Activated CD4-positive, alpha-beta T cell treated with anti-CD3 and anti-CD28 coated beads, Interleukin-2, amount 10 ng/mL, durations not matched to agents 24 days and 14 days (primary cell): Measurements from ENCODE around the gene MGMT. TPM values are rescaled to one million over a fixed set of nuclear protein-coding genes. Genes with fewer than 3 reads are reported as not detected.

Experiments
- DNase-seq: peaks from one replicate; pipeline ENCODE4 v3.0.0; 2022
- H3K27ac Mint-ChIP-seq: one replicate; pipeline ENCODE4 v1.8.0; 2022; ENCODE audit warnings: mild to moderate bottlenecking, mixed read lengths
- H3K27me3 Mint-ChIP-seq: one replicate; pipeline ENCODE4 v1.8.0; 2022; ENCODE audit warnings: mixed read lengths
- H3K36me3 Mint-ChIP-seq: one replicate; pipeline ENCODE4 v1.8.0; 2022; ENCODE audit warnings: low read depth, mild to moderate bottlenecking, mixed read lengths
- H3K4me1 Mint-ChIP-seq: one replicate; pipeline ENCODE4 v1.8.0; 2021; ENCODE audit warnings: mixed read lengths
- H3K4me3 Mint-ChIP-seq: one replicate; pipeline ENCODE4 v1.8.0; 2022; ENCODE audit warnings: mild to moderate bottlenecking, moderate library complexity, mixed read lengths
- H3K9me3 Mint-ChIP-seq: one replicate; pipeline ENCODE4 v1.8.0; 2021; ENCODE audit warnings: mixed read lengths
- intact Hi-C: fragments of 100-400 bp; cut with micrococcal nuclease; formaldehyde crosslinking; loops from one replicate; pipeline ENCODE4 v1.15.1; 2023
- total RNA-seq: library from RNA; stranded (reverse); gene quantifications from 2 replicates; pipeline ENCODE4 v1.2.3, GENCODE V29; 2022

The MGMT gene
- total RNA-seq, 1 donor from 2014 or later, result 19.5 TPM

DNA sequence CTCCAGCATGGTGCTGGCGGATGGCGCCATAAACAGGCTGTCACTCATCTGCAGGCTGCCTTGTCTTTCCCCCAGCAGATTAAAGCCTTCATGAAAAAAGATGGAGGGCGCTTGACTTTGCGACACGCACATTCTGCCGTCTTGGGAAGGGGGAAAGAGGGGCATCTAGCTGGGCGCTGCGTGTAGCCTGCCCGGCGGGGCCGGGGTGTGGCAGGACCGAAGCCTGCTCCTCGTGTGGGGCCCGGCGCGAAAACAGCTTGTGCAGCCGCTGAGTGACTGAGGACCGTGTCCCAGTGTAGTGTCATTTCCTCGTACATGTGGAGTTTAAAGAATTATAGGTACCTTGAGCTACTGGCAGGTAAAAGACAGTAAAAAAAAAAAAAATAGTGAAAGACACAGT is 97.9 kb downstream of the MGMT start:
- Mint-ChIP-seq H3K9me3 (no peaks in the 10 kb centered on the region), H3K36me3 (peaks cover 3% of the 10 kb centered on the region), H3K27me3 (no peaks in the 10 kb centered on the region), H3K4me3 (no peak overlapping the region), H3K4me1 (no peaks in the 10 kb centered on the region), H3K27ac (no peak overlapping the region)
- intact Hi-C loops, result no loop called here
- no peak for DNase-seq

DNA sequence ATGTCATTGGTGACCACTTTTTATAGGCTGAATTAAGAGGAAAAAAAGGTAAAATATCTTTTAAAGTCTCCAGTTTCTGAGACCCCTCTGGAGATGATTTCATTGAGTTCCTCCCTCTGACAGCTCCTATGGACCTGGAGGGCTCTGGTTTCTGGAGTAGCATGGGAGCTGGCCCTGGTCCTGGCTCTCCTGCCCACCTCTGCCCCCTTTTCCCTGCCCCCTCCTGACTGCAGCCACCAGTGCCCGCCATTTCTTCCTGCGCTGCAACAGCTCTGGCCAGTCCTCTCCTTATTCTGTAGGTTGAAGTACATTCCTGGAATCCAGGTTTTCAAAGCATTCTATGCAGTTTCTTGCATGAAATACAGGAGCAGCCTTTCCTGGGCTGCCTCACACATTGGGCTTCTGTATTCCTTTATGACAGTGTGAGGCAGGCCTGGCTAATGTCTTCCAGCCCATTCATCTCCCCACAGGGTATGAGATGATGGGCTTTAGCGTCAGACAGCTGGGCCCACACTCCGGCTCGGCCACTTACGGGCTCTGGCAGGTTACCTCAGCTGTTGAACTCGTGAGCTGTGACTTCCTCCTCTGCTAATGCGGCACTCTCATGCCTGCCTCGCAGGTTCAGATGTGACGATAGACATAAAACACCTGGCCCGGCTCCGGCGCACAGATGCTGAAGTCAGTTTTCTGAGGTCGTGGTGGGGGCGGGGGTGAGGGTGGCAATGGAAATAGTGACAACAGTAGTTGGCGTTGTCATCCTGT is 101.7 kb downstream of the MGMT start:
- no peaks in the 10 kb centered on the region for H3K9me3 Mint-ChIP-seq
- no peak overlapping the region for H3K4me3 Mint-ChIP-seq
- intact Hi-C loops, result no loop called here
- H3K4me1 Mint-ChIP-seq, result no peaks in the 10 kb centered on the region
- no peak overlapping the region for H3K27ac Mint-ChIP-seq
- no peaks in the 10 kb centered on the region for H3K27me3 Mint-ChIP-seq
- peaks cover 3% of the 10 kb centered on the region for H3K36me3 Mint-ChIP-seq
- no peak for DNase-seq

DNA sequence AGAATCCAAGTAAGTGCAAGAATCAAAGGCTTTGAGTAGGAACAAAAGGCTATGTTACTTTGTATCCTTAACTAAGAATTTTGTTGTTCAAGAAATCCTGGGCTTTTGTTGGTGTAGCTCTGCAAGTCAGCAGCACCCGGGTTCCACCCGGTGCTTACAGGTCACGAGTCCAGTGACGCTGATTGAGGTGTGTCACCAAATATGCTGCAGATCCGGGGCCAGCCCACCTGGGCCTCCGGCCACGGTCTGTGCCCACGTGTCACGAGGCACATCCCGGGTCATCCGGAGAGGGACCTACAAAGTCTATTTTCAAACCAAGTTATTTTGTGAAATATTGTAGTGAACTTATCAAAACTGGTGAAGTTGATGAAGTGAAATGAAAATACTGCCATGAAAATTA is 103.1 kb downstream of the MGMT start:
- intact Hi-C loops, result no loop called here
- Mint-ChIP-seq H3K4me1 (no peaks in the 10 kb centered on the region), H3K27ac (no peak overlapping the region), H3K27me3 (no peaks in the 10 kb centered on the region), H3K9me3 (no peaks in the 10 kb centered on the region), H3K4me3 (no peak overlapping the region), H3K36me3 (peaks cover 3% of the 10 kb centered on the region)
- DNase-seq, result no peak

DNA sequence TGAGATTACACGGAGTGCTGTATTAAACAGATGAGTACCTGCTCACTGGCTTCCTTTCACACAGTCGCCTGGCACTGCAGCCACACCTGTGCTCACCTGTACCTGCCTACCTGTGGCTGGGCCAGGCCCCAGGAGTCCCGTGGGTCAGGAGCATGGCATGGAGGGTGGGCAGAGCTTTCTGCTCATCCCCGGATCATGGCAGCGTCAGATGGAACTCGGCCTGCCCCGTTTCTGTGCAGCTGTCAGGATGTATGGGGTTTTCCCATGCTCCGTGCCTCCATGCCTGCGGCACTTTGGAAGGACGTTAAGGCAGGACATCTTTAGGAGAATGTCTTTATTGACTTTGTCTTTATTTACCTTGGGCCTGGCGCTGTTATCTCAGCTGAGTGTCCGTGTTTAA is 112.2 kb downstream of the MGMT start:
- Mint-ChIP-seq H3K27ac (no peak overlapping the region), H3K4me3 (no peak overlapping the region), H3K9me3 (no peaks in the 10 kb centered on the region), H3K27me3 (no peaks in the 10 kb centered on the region), H3K4me1 (no peaks in the 10 kb centered on the region), H3K36me3 (no peaks in the 10 kb centered on the region)
- DNase-seq, result no peak
- intact Hi-C loops, result no loop called here

DNA sequence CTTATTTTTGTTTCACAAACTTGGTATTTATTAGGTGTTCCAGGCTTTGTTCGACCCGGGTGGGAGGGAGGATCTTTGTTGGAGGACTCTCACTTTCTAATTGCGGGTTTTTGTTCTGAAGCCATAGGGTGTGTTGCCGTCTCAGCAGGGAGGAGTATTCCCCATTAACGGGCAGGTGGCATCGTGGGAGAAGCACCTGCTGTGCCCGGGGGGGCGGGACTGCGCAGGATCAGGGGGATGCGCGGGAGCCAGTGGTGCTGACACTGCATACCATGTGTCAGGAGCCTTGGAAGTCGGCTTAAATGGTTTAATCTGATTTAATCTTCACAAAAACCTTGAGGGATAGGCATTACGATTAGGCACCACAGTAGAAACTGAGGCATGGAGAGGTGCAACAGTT is 113.0 kb downstream of the MGMT start:
- intact Hi-C loops, result no loop called here
- Mint-ChIP-seq H3K9me3 (no peaks in the 10 kb centered on the region), H3K27me3 (no peaks in the 10 kb centered on the region)

DNA sequence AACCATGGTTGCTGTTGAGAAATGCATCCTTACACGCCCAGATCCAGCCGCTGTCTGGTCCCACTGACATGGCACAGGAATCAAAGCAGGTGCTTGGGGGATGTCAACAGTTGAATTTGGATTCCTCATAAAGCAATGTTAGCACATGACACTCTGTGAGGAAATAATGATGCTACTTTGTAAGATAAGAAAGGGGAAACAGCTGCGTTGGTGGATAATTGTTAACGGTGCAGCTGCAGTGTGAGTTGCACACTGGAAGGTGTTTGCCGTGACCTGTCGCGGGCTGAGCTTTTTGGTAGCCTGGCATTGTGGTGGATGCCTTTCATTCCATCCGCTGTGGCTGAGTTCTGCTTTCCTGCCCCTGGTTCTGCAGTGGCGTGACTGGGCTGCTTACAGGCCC is 113.9 kb downstream of the MGMT start:
- Mint-ChIP-seq H3K36me3 (no peaks in the 10 kb centered on the region), H3K9me3 (peaks cover 7% of the 10 kb centered on the region), H3K4me3 (no peak overlapping the region), H3K27ac (no peak overlapping the region), H3K27me3 (no peaks in the 10 kb centered on the region), H3K4me1 (no peaks in the 10 kb centered on the region)
- no peak for DNase-seq
- intact Hi-C loops, result no loop called here

More for the DNA sequence above, 113.0 kb downstream of the MGMT start:
- Mint-ChIP-seq H3K27ac (no peak overlapping the region), H3K4me1 (no peaks in the 10 kb centered on the region), H3K4me3 (no peak overlapping the region), H3K36me3 (no peaks in the 10 kb centered on the region)
- DNase-seq, result no peak

DNA sequence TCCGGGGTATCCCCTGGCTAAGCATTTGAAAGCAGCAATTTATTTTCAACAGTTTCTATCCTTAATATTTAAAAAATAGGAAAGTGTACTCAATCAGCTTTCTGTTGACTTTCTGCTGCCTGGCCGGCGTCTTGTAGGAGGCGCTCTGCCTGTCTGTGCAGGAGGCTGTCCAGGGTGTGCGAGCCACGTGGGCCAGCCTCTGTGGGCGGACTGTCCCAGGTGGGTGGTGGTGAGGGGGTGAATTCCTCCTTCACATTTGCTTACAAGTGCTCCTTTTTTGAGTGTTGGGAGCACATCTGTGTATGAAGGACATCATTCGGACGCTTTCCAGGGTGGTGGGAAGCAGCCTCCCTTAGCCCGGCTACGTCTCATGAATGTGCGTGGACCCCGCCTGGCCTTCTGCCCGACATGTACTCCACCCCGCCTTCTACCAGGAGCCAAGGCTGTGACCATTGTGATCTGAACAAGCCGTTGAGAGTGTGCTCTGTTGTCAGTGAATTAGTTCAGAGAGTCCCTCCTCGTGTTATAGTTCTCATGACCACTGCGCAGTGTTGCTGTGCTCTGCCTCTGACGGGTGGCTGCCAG is 114.9 kb downstream of the MGMT start:
- intact Hi-C loops, result no loop called here
- H3K36me3 Mint-ChIP-seq, result no peaks in the 10 kb centered on the region
- H3K27ac Mint-ChIP-seq, result no peak overlapping the region
- no peaks in the 10 kb centered on the region for H3K4me1 Mint-ChIP-seq
- DNase-seq, result no peak
- peaks cover 14% of the 10 kb centered on the region for H3K9me3 Mint-ChIP-seq
- no peak overlapping the region for H3K4me3 Mint-ChIP-seq
- no peaks in the 10 kb centered on the region for H3K27me3 Mint-ChIP-seq

DNA sequence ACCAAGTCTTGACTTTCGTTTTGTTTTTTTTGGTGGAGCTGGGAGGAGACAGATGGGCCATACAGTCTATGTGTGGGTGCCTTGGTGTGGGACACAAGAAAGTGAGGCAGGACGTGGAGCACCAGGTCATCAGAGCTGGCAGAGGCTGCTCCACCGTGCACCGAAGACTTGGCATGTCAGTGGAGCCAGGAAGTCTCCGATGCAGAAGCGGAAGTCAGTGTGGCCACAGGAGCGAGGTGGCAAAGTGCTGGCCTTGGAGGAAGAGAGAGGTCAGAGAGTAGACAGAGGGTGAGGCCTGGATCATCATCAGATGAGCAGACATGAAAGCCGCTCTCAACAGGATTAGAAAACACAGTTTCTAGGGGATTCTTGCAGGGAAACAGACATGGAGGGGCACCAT is 116.8 kb downstream of the MGMT start:
- peaks cover 17% of the 10 kb centered on the region for H3K9me3 Mint-ChIP-seq
- H3K36me3 Mint-ChIP-seq, result peaks cover 3% of the 10 kb centered on the region

DNA sequence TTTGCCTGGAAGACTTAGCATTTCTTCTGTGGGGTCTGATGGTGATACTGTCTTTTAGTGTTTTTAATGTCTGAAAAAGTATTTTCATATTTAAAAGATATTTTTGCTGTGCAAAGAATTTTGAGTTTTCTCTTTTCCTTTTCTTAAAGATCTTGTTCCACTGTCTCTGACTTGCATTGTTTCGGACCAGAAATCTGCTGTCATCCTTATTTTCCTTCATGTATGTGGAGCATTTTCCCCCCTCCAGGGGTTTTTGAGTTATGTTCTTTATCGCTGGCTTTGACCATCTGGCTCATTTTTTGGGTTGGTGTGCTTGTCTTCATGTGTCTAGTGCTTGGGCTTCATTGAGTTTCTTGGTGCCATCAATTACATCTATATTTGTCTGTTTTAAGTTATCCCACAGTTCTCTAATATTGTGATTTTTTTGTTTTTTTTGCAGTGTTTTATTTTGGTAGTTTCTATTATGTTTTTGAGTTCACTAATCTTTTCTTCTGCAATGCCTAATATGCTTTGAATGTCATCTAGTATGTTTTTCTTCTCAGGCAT is 119.9 kb downstream of the MGMT start:
- no peak for DNase-seq
- Mint-ChIP-seq H3K27me3 (no peaks in the 10 kb centered on the region), H3K9me3 (peaks cover 17% of the 10 kb centered on the region), H3K36me3 (peaks cover 3% of the 10 kb centered on the region), H3K27ac (no peak overlapping the region), H3K4me1 (no peaks in the 10 kb centered on the region), H3K4me3 (no peak overlapping the region)
- intact Hi-C loops, result no loop called here

More for the DNA sequence above, 116.8 kb downstream of the MGMT start:
- no peaks in the 10 kb centered on the region for H3K4me1 Mint-ChIP-seq
- no peak overlapping the region for H3K4me3 Mint-ChIP-seq
- no peak overlapping the region for H3K27ac Mint-ChIP-seq
- intact Hi-C loops, result no loop called here
- no peaks in the 10 kb centered on the region for H3K27me3 Mint-ChIP-seq
- no peak for DNase-seq

DNA sequence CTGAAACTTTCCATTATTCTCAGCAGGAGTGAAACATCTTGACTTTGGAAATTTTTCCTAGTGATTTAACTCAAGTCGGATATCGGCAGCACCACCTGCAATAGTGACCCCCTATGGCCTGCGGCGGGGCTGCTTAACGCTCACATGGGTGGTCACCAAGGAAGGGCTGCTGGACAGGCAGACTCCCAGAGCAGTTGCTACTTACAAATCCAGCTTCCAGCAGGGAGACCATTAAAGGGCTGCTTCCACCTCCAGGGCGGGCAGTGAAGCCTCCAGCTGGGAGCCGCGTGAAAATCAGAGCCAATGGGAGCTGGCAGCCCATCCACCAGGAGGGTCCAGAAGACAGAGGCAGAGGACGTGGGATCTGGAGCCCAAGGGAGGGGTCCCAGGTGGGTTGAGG is 122.5 kb downstream of the MGMT start:
- no peak overlapping the region for H3K4me3 Mint-ChIP-seq
- H3K9me3 Mint-ChIP-seq, result peaks cover 17% of the 10 kb centered on the region
- peaks cover 3% of the 10 kb centered on the region for H3K36me3 Mint-ChIP-seq
- no peaks in the 10 kb centered on the region for H3K27me3 Mint-ChIP-seq
- no peak overlapping the region for H3K27ac Mint-ChIP-seq
- intact Hi-C loops, result no loop called here
- no peaks in the 10 kb centered on the region for H3K4me1 Mint-ChIP-seq
- DNase-seq, result no peak

DNA sequence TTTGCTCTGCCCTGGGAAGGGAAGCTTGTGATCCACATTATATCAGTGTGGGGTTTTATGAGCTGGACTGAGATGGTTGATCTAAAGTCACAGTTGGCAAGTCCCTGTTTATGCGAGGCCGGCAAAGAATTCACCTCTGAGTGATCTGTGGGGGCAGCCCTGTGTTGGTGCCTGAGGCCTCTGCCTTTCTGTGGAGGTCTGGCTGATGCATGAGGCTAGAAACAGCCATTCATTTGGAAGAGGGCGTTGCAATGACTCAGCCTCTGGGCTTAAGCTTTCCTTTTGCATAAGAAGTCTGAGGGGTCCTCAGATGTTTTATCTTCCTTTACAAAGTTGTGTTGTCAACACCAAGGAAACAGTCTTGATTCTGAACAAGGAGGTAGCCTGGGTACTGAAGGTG is 126.9 kb downstream of the MGMT start:
- Mint-ChIP-seq H3K4me1 (no peaks in the 10 kb centered on the region), H3K27me3 (no peaks in the 10 kb centered on the region), H3K36me3 (no peaks in the 10 kb centered on the region), H3K27ac (no peak overlapping the region), H3K4me3 (no peak overlapping the region), H3K9me3 (no peaks in the 10 kb centered on the region)
- DNase-seq, result no peak
- intact Hi-C loops, result no loop called here

DNA sequence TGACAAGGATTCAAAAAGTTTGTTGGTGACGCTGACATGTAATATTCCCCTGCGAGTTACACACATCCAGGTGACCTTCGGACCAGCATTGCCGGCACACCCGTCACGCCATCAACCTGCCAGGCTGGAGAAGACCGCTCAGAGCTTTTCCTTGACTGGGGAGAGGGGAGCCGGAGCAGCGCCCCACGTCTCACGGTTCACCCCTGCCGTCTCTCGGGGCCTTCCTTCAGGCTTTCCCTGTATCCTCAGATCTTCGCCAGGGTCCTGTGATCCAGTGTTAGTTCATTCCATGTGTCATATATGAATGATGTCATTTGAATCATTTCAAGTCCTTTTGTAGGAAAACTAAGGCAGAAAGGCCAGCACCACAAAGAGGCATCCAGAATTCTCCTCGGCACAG is 127.8 kb downstream of the MGMT start:
- Mint-ChIP-seq H3K27me3 (no peaks in the 10 kb centered on the region), H3K36me3 (no peaks in the 10 kb centered on the region), H3K4me1 (no peaks in the 10 kb centered on the region)

DNA sequence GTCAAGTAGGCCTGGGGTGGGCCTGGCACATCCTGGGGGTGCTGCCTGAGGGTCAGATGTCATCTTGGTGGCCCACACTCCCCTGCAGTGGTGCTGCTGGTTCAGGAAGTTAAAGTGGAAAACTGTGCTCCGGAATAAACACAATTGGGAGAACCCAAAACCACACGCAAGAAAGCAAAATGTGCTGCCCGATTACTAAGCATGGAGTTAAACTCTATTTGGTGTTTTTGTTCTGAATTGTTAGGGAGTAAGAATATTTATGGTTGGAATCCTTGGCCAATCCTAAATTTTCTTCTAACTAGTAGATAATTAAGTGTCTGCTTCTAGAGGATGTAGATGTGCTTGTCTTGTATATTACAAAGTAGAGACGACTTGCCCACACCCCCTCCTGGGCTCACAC is 131.4 kb downstream of the MGMT start:
- no peaks in the 10 kb centered on the region for H3K9me3 Mint-ChIP-seq
- H3K4me3 Mint-ChIP-seq, result no peak overlapping the region
- no peak overlapping the region for H3K27ac Mint-ChIP-seq
- intact Hi-C loops, result no loop called here
- no peak for DNase-seq
- no peaks in the 10 kb centered on the region for H3K27me3 Mint-ChIP-seq
- H3K36me3 Mint-ChIP-seq, result no peaks in the 10 kb centered on the region
- H3K4me1 Mint-ChIP-seq, result no peaks in the 10 kb centered on the region

More for the DNA sequence above, 127.8 kb downstream of the MGMT start:
- H3K4me3 Mint-ChIP-seq, result no peak overlapping the region
- intact Hi-C loops, result no loop called here
- no peaks in the 10 kb centered on the region for H3K9me3 Mint-ChIP-seq
- DNase-seq, result no peak
- no peak overlapping the region for H3K27ac Mint-ChIP-seq

DNA sequence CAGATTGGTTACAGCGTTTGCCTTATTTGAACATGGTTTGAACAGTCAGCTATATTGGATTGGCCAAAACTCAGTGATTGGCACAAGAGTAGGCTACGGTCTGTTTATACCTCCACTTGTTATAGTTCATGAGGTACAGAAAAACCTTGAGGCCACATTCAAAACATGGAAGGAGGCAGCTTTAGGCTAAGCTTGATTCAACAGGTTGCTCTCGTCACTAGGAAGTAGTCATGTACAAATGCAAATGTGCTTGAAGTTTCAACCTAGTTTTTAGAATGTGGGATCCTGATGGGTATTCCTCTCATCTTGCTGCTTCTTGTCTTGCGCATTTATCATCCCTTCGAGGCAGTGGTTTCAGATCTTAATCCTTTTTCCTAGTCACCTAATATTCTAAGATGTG is 132.1 kb downstream of the MGMT start:
- intact Hi-C loops, result no loop called here
- DNase-seq, result no peak
- Mint-ChIP-seq H3K36me3 (no peaks in the 10 kb centered on the region), H3K9me3 (no peaks in the 10 kb centered on the region), H3K4me3 (no peak overlapping the region), H3K27me3 (no peaks in the 10 kb centered on the region), H3K27ac (no peak overlapping the region), H3K4me1 (no peaks in the 10 kb centered on the region)
